ENCODE data around the gene NRG2. TPM values are rescaled to one million over a fixed set of nuclear protein-coding genes. Genes with fewer than 3 reads are reported as not detected.

Gene NRG2
- total RNA-seq, 1 donor from 2014 or later = 0.81 TPM

- no peak for DNase-seq
These were observed 145.8 kb downstream of the NRG2 start for GRCh38 chr5:139897342-139897741.

GRCh38 chr5:139896718-139897117 lies 146.4 kb downstream of the NRG2 start:
- DNase-seq = no peak
- Mint-ChIP-seq H3K4me1 (ENCODE audit: low read depth, unreplicated experiment) (no peaks in the 10 kb centered on the region), H3K27me3 (ENCODE audit: unreplicated experiment) (peaks cover 18% of the 10 kb centered on the region), H3K9me3 (ENCODE audit: unreplicated experiment) (peaks cover 2% of the 10 kb centered on the region), H3K27ac (ENCODE audit: unreplicated experiment) (no peak overlapping the region), H3K36me3 (ENCODE audit: unreplicated experiment) (peaks cover 7% of the 10 kb centered on the region), H3K4me3 (ENCODE audit: unreplicated experiment) (no peak overlapping the region)
- no peak for TF ChIP-seq CTCF (IDR thresholded peaks at IDR 0.05; ENCODE audit: partially characterized antibody, unreplicated experiment)

More at GRCh38 chr5:139897342-139897741, 145.8 kb downstream of the NRG2 start:
- Mint-ChIP-seq H3K4me1 (ENCODE audit: low read depth, unreplicated experiment) (no peaks in the 10 kb centered on the region), H3K27ac (ENCODE audit: unreplicated experiment) (no peak overlapping the region), H3K36me3 (ENCODE audit: unreplicated experiment) (peaks cover 7% of the 10 kb centered on the region), H3K27me3 (ENCODE audit: unreplicated experiment) (peaks cover 18% of the 10 kb centered on the region), H3K4me3 (ENCODE audit: unreplicated experiment) (no peak overlapping the region), H3K9me3 (ENCODE audit: unreplicated experiment) (peaks cover 2% of the 10 kb centered on the region)
- no peak for TF ChIP-seq CTCF (IDR thresholded peaks at IDR 0.05; ENCODE audit: partially characterized antibody, unreplicated experiment)

- TF ChIP-seq CTCF (IDR thresholded peaks at IDR 0.05; ENCODE audit: partially characterized antibody, unreplicated experiment) = no peak
- no peaks in the 10 kb centered on the region for H3K4me1 Mint-ChIP-seq (ENCODE audit: low read depth, unreplicated experiment)
- no peak overlapping the region for H3K27ac Mint-ChIP-seq (ENCODE audit: unreplicated experiment)
- DNase-seq = no peak
- H3K36me3 Mint-ChIP-seq (ENCODE audit: unreplicated experiment) = peaks cover 7% of the 10 kb centered on the region
- H3K4me3 Mint-ChIP-seq (ENCODE audit: unreplicated experiment) = no peak overlapping the region
- peaks cover 14% of the 10 kb centered on the region for H3K27me3 Mint-ChIP-seq (ENCODE audit: unreplicated experiment)
- H3K9me3 Mint-ChIP-seq (ENCODE audit: unreplicated experiment) = peaks cover 2% of the 10 kb centered on the region
These were observed 147.5 kb downstream of the NRG2 start for GRCh38 chr5:139895647-139896046.

- TF ChIP-seq CTCF (IDR thresholded peaks at IDR 0.05; ENCODE audit: partially characterized antibody, unreplicated experiment) = no peak
- Mint-ChIP-seq H3K36me3 (ENCODE audit: unreplicated experiment) (peaks cover 6% of the 10 kb centered on the region), H3K27me3 (ENCODE audit: unreplicated experiment) (peaks cover 14% of the 10 kb centered on the region)
These were observed 148.1 kb downstream of the NRG2 start for GRCh38 chr5:139895046-139895445.

GRCh38 chr5:139893873-139894272 lies 149.2 kb downstream of the NRG2 start:
- H3K27me3 Mint-ChIP-seq (ENCODE audit: unreplicated experiment) = peaks cover 9% of the 10 kb centered on the region
- no peak overlapping the region for H3K27ac Mint-ChIP-seq (ENCODE audit: unreplicated experiment)
- no peak for TF ChIP-seq CTCF (IDR thresholded peaks at IDR 0.05; ENCODE audit: partially characterized antibody, unreplicated experiment)
- no peak for DNase-seq
- no peaks in the 10 kb centered on the region for H3K36me3 Mint-ChIP-seq (ENCODE audit: unreplicated experiment)
- H3K4me3 Mint-ChIP-seq (ENCODE audit: unreplicated experiment) = no peak overlapping the region
- H3K4me1 Mint-ChIP-seq (ENCODE audit: low read depth, unreplicated experiment) = no peaks in the 10 kb centered on the region
- peaks cover 2% of the 10 kb centered on the region for H3K9me3 Mint-ChIP-seq (ENCODE audit: unreplicated experiment)

More at GRCh38 chr5:139895046-139895445, 148.1 kb downstream of the NRG2 start:
- no peak overlapping the region for H3K4me3 Mint-ChIP-seq (ENCODE audit: unreplicated experiment)
- H3K27ac Mint-ChIP-seq (ENCODE audit: unreplicated experiment) = no peak overlapping the region
- peaks cover 2% of the 10 kb centered on the region for H3K9me3 Mint-ChIP-seq (ENCODE audit: unreplicated experiment)
- no peak for DNase-seq
- H3K4me1 Mint-ChIP-seq (ENCODE audit: low read depth, unreplicated experiment) = no peaks in the 10 kb centered on the region
